Heart right ventricle (tissue), 16 donors: ENCODE measurements around the gene KRTAP19-2. TPM values are rescaled to one million over a fixed set of nuclear protein-coding genes. Genes with fewer than 3 reads are reported as not detected.

Experiments used
- ATAC-seq, 8 donors: fragments of 200-7000 bp; cut with Tn5 transposase; one replicate each; pipeline ENCODE4 v1.9.1; 2020; ENCODE audit warnings: mild to moderate bottlenecking in 8 of 8, moderate library complexity in 8 of 8, moderate number of reproducible peaks in 1 of 8
- DNase-seq, 2 donors: peaks; one replicate each; pipeline ENCODE4 v3.0.0-alpha.2; 2020
- H3K27ac ChIP-seq, 10 donors: fragments of 200-600 bp; sonication (generic) in 2 of 10; one replicate each; pipeline versions ENCODE4 v1.5.0 to v1.8.0; 2020 to 2022; ENCODE audit warnings: mild to moderate bottlenecking in 3 of 10
- H3K27me3 ChIP-seq, 7 donors: fragments of 200-600 bp; one replicate each; pipeline ENCODE4 v1.8.0; 2021 to 2022; ENCODE audit warnings: mild to moderate bottlenecking in 2 of 7
- H3K36me3 ChIP-seq, 9 donors: fragments of 200-600 bp; sonication (generic) in 1 of 9; one replicate each; pipeline versions ENCODE4 v1.5.0 to v1.8.0; 2020 to 2022; ENCODE audit warnings: mild to moderate bottlenecking in 2 of 9
- H3K4me1 ChIP-seq, 9 donors: fragments of 200-600 bp; sonication (generic) in 1 of 9; one replicate each; pipeline versions ENCODE4 v1.5.0 to v1.8.0; 2020 to 2022; ENCODE audit warnings: mild to moderate bottlenecking in 4 of 9
- H3K4me3 ChIP-seq, 10 donors: fragments of 200-600 bp; sonication (generic) in 2 of 10; one replicate each; pipeline versions ENCODE4 v1.5.0 to v1.8.0; 2020 to 2022; ENCODE audit warnings: mild to moderate bottlenecking in 7 of 10, moderate library complexity in 2 of 10
- H3K9me3 ChIP-seq, 11 donors: fragments of 200-600 bp in 10 of 11; sonication (generic) in 2 of 11; one replicate each; pipeline versions ENCODE4 v1.5.0 to v1.8.0; 2013 to 2022; ENCODE audit warnings: mild to moderate bottlenecking in 2 of 11, control low read depth in 1 of 11, moderate library complexity in 1 of 11
- CTCF ChIP-seq, 9 donors: fragments of 200-600 bp; sonication (generic) in 2 of 9; IDR thresholded peaks; one replicate each; pipeline versions ENCODE4 v1.5.0 to v1.8.0; 2021 to 2022; ENCODE audit warnings: antibody characterized with exemption in 9 of 9, mild to moderate bottlenecking in 5 of 9, moderate library complexity in 1 of 9
- WGBS, 2 donors: extraction: QIAGEN DNeasy Blood & Tissue Kit; methylation state at CpG; one replicate each; pipeline ENCODE4 v1.1.7; 2013; ENCODE audit warnings: inconsistent platforms in 1 of 2; 5-methylcytosine and 5-hydroxymethylcytosine counted together
- intact Hi-C, 10 donors: fragments of 100-400 bp; cut with DNase I; formaldehyde crosslinking; loops; one replicate each; pipeline versions ENCODE4 v1.11.1 to v1.14.2; 2022
- polyA plus RNA-seq, 2 donors: library from polyadenylated mRNA; stranded (reverse); fragments of 200-250 nt; gene quantifications; one replicate each; pipeline ENCODE4 v1.2.3, GENCODE V29; 2013
- total RNA-seq, 10 donors: library from RNA; stranded (reverse); fragmentation: NEBNext Ultra II Directional in 3 of 10; extraction: Animal tissue kit (Norgen Biotek cat#: 25700) in 3 of 10; gene quantifications; one replicate each; pipeline versions ENCODE4 v1.2.1 to v1.2.4, GENCODE V29; 2021 to 2023
- donor health status: Arrhythmogenic right ventricular cardiomyopathy.
- donor health status: ischemic (EF 13 %, LVEDD 7.1; RV severe dilation, severe dysfunction).
- donor health status: healthy with polysubstance abuse.
- donor health status: DM: no; HTN: yes; CAD: no.
- donor health status: DM: no; HTN: no; CAD: no.
- donor health status: ischemic (EF 25% LVEDD 6.9; RV normal size, moderate dysfunction).
- donor health status: ischemic (EF 25% LVEDD 5.7; RV mildly dilated, moderate dysfunction).
- donor health status: healthy.
- donor health status: DM: yes; HTN: yes; CAD: no.
- donor health status: Ischemic cardiomyopathy.
- donor health status: ischemic (EF 35%, LVEDD 5.7; RV mildly dilated, moderate dysfunction).
- donor health status: nonischemic (EF 11% LVEDD 7.7; RV severe dilation, severe dysfunction).
- donor health status: DM: yes; HTN: yes; CAD: no.
- donor health status: PGD.
- donor health status: ischemic (EF 29% LVEDD 5.4; RV normal size, mild dysfunction).
- donor health status: nonischemic (EF 23%, LVEDD 6.1; RV moderate dilation, normal function).

Gene KRTAP19-2
- total and polyA plus RNA-seq, 12 donors, result not detected

- no peaks in the 10 kb centered on the region for H3K4me1 ChIP-seq
- ATAC-seq (no peak), DNase-seq (no peak)
- intact Hi-C loops, result loop anchor here in 1 of 10 donors (10.0 kb wide), 1 partner anchor 63 kb away; the partner anchor contains the start of gene KRTAP19-7
- H3K27ac ChIP-seq, result no peak within 1 kb of the TSS
- no peak within 1 kb of the TSS for H3K4me3 ChIP-seq
- H3K27me3 ChIP-seq, result no peaks in the 10 kb centered on the region
- WGBS, 2 donors, result 73 to 81% methylated on average over 6 of the region's 6 CpGs
- H3K9me3 ChIP-seq, result peaks cover 0 to 4% (median 0%) of the 10 kb centered on the region in 11 donors
- H3K36me3 ChIP-seq, result no peaks in the 10 kb centered on the region
- no peak for TF ChIP-seq CTCF (IDR thresholded peaks at IDR 0.05)
Measured at GRCh38 chr21:30502041-30502440, 14.8 kb upstream of the KRTAP19-2 start, which contains the start of gene KRTAP19-5. KRTAP19-5 (minus strand) TSS chr21:30502141; CDS start chr21:30502090, 51 bp downstream.

- Histone ChIP-seq H3K27ac (no peak within 1 kb of the TSS), H3K36me3 (no peaks in the 10 kb centered on the region), H3K9me3 (peaks cover 0 to 9% (median 0%) of the 10 kb centered on the region in 11 donors), H3K4me1 (no peaks in the 10 kb centered on the region), H3K4me3 (no peak within 1 kb of the TSS), H3K27me3 (no peaks in the 10 kb centered on the region)
- intact Hi-C loops, result no loop called here
- DNase-seq (no peak), ATAC-seq (no peak)
- 60% methylated on average over 4 of the region's 4 CpGs for WGBS, 2 donors
- no peak for TF ChIP-seq CTCF (IDR thresholded peaks at IDR 0.05)
Measured at GRCh38 chr21:30497065-30497464, 9.8 kb upstream of the KRTAP19-2 start, which contains the start of gene KRTAP19-4. KRTAP19-4 (minus strand) TSS chr21:30497165; CDS start chr21:30497110, 55 bp downstream.

- ATAC-seq (no peak), DNase-seq (no peak)
- no peak within 1 kb of the TSS for H3K27ac ChIP-seq
- no peaks in the 10 kb centered on the region for H3K27me3 ChIP-seq
- H3K36me3 ChIP-seq, result no peaks in the 10 kb centered on the region
- H3K9me3 ChIP-seq, result peaks cover 0 to 20% (median 0%) of the 10 kb centered on the region in 11 donors
- WGBS, 2 donors, result 76 to 77% methylated on average over 2 of the region's 2 CpGs
- intact Hi-C loops, result no loop called here
- no peak within 1 kb of the TSS for H3K4me3 ChIP-seq
- TF ChIP-seq CTCF (IDR thresholded peaks at IDR 0.05), result no peak
- H3K4me1 ChIP-seq, result no peaks in the 10 kb centered on the region
Measured at GRCh38 chr21:30491963-30492428, 4.8 kb upstream of the KRTAP19-2 start, which contains the start of gene KRTAP19-3. KRTAP19-3 (minus strand) TSS chr21:30492013; CDS start chr21:30491957, 56 bp downstream.

GRCh38 chr21:30486180-30486579, 1.1 kb downstream of the KRTAP19-2 start:
- H3K27me3 ChIP-seq, result no peaks in the 10 kb centered on the region
- TF ChIP-seq CTCF (IDR thresholded peaks at IDR 0.05), result no peak
- peaks cover 0 to 7% (median 0%) of the 10 kb centered on the region in 9 donors for H3K4me1 ChIP-seq
- intact Hi-C loops, result no loop called here
- H3K36me3 ChIP-seq, result no peaks in the 10 kb centered on the region
- DNase-seq (no peak), ATAC-seq (no peak)
- H3K4me3 ChIP-seq, result no peak overlapping the region
- no peak overlapping the region for H3K27ac ChIP-seq
- H3K9me3 ChIP-seq, result peaks cover 0 to 27% (median 4%) of the 10 kb centered on the region in 11 donors
- 74 to 75% methylated on average over 2 of the region's 2 CpGs for WGBS, 2 donors
